ENCODE measurements around the gene COPS7A.

The COPS7A gene, protein sequence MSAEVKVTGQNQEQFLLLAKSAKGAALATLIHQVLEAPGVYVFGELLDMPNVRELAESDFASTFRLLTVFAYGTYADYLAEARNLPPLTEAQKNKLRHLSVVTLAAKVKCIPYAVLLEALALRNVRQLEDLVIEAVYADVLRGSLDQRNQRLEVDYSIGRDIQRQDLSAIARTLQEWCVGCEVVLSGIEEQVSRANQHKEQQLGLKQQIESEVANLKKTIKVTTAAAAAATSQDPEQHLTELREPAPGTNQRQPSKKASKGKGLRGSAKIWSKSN

DNA sequence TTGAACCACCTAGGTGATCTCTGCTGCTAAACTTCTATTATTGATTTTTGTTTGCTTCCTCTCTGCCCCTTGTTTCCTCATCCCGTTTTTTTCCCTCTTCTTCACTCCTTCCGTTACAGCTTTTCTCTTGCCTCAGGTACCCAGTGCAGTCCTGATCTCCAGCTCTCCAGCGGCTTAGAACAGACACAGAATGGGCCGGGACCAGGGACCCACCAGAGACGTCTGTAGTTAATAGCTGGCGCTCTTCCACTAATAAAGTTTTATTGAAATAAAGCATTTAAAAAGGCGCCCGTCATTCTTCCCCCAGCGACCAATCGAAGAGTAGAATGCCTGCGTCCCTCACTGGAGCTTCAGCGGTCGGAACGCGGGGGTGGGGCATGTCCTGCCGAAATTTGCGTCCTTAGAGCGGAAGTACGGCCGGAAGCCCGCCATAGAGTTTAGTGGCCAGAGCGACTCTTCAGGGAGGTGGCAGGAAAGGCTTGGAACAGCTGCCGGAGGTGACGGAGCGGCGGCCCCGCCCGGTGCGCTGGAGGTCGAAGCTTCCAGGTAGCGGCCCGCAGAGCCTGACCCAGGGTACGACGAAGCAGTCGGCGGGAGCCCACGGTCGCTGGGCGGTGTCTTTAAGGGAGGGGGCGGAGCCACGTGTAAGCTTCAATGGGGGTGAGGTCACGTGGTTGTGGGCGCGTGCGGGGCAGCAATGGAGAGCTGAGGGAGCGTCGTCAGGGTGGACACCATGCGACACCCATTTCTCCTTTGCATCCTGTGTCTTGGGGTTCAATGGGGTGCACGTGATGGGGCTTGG, at the start of gene COPS7A:
TSS of gene COPS7A (plus strand) at position 440 of the 802 bp plus-strand sequence. CDS start 611 bp downstream, outside the sequence.
- in situ Hi-C loops (cut with MboI; ENCODE audit: low sequenced_read_pairs): no loop called here

DNA sequence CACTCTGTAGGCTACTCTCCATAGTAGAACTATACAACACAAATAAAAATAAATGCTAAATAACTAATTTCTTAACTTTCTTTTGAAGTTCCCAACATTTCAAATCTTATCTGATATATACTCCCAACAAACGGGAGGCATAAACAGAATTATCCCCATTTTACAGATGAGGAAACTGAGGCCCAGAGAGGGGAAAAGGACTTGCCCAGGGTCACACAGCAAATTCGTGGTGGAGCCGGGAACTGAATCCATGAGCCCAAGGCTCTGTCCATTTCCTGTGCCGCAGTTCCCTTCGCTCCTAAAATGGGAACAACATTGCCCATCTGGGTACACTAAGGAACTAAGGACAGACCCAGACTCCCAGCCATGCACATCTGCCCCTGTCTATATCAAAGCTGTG, 46.9 kb upstream of the COPS7A start:
- in situ Hi-C loops (cut with MboI; ENCODE audit: low sequenced_read_pairs): no loop called here

DNA sequence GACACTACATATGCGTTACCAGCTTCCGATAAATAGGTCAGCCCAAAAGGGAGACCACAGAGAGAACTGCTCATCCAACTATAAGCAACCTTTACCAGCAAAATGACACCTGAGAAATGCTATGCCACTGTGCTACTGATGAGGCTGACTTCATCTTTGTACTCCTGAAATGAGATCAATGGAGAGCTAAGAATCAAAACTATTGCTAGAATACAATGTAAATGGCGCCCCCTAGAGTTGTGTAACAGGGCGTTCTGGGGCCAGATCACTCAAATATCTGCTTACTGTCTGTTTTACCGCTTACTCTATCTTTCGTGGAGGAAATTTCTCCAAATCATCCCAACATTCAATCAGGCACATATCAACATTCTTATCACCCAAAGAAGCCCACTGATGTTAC, 39.2 kb upstream of the COPS7A start:
- in situ Hi-C loops (cut with MboI; ENCODE audit: low sequenced_read_pairs): no loop called here

DNA sequence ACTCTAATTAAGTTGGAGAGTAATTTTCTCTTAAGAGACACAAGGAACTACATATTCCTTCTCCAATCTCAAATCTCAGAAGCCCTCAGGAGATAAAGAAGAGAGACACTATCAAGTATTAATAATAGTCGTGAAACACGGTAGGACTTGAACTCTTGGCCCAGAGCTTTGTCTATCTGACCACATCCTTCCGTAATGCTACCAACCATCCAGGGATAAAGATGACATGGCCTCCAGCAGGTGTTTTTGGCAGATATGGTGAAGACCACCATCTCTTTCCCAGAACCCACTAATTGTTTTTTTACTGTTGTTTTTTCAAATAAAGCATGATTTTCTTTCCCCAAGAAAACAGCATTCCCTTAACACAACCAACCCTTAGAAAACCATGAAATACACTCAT, 38.0 kb upstream of the COPS7A start:
- in situ Hi-C loops (cut with MboI; ENCODE audit: low sequenced_read_pairs): no loop called here

DNA sequence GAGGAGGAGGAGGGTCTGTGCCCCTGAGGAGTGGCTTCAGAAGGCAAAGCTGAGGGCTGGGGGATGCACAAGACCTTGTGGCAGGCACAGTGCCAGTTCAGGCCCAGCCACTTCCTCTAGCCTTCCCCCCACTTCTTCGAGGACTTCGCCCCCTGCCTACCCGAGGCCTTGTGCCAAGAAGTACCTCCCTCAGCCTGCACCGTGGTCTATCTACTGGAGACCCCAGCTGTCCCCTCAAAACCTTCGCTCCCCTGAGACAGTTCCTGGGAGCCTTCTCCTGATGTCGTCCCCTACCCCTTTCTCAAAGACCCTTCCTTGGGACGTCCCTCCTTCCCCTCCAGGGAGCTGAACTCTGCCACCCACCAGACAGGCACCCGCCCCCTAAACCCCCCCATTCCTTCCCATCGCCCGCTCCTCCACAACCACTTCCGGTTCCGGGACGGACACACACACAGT, 35.3 kb upstream of the COPS7A start:
- in situ Hi-C loops (cut with MboI; ENCODE audit: low sequenced_read_pairs): no loop called here

DNA sequence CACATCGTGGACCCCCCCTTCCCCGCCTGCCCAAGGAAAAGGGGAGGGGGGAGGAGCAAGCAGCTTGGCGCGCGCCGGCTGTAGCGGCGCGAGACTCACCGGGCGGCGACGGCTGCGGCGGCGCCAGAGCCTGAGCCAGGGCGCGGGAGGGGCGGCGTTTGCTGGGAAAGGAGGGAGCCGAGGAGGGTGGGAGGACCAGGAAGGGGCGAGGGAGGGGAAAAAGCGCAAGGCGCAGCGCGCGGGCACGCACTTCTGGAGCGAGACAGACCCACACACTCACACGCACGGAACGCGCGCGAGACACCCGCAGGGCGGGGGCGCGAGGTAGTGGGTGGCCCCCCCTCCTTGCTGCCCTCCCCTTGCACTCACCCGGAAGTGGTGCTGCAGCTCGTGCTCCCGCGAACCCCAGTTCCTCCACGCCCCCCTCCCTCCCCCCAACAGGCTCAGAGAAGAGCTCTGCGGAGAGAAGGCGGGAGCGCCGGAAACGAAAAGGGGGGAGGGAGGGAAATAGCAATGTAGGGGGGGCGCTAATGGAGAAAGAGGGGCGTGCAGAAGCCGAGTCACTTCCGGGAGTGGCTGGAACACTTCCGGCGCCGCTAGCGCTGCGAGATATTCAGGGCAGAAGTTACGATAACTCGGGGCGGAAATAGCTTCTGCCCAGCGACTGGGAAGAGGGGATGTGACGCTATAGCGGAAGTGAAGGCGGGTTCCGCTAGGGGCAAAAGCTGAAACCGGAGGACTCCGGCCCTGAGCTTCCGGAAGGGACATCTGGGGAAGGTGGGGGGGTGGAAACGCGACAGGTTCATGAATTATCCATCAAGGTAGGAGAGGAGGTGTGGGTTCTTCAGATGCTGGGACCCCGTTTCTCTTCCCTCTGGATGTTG, 34.6 kb upstream of the COPS7A start, which contains the start of gene ZNF384:
TSS of gene ZNF384 (minus strand) at position 377 of the 884 bp plus-strand sequence. CDS start 9,855 bp downstream, outside the sequence.
- in situ Hi-C loops (cut with MboI; ENCODE audit: low sequenced_read_pairs): no loop called here

DNA sequence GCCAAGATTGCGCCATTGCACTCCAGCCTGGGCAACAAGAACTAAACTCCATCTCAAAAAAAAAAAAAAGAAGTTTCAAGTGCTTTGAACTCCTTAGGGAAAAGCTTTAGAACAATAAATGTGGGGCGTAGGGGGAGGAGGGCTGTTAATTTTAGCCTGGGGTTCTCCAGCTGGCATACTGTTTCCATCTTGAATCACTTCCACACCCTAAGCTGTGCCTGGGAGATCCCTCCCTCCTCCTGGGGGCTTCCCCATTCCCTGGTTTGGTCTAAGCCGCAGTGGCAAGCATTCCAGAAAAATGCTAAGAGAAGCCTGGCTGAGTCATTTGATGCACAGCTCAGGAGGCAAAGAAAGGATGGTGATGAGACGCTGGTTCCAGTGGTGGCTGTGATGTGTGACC, 32.4 kb upstream of the COPS7A start:
- in situ Hi-C loops (cut with MboI; ENCODE audit: low sequenced_read_pairs): no loop called here

DNA sequence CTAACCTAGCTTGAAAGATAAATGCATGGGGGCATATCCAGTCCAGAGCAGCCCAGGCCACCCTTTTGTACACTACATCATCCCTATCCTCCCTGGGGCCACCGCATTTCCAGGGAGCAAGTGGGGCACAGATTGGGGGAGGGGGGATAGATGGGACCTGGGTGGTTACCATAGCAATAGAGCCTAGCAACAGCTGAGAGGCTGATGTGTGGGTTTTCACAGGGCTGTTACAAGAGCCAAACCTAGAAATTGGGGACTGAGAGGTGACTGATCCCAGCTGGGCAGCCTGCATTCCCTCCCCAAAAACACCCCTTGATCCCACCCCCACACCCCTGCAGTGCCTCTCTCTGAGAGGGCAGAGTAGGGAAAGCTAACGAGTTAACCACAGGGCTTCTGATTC, 31.0 kb upstream of the COPS7A start:
- in situ Hi-C loops (cut with MboI; ENCODE audit: low sequenced_read_pairs): no loop called here

DNA sequence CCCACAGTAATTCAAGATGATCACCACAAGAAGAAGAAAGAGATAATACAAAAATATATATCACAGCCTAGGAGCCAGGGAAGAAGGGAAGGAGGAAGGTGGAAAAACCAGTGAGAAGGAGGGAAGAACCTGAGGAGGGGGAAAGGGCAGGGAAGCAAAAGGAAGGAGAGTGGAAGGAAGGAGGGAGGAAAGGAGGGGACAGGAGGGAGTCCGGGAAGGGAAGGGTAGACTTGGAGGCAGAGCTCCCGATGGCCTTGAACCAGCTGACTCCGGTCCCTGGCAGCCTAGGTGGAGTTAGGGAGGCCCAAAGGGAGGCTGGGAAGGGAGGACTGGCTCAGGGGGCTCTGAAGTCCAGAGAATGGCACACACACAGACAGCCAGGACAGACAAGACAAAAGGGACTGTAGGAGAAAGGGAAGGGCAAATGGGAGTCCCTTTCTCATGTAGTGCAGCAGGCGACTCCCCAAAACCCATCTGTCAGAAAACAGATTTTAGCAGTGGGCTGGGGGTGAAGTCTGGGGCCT, 30.0 kb upstream of the COPS7A start:
- in situ Hi-C loops (cut with MboI; ENCODE audit: low sequenced_read_pairs): no loop called here

DNA sequence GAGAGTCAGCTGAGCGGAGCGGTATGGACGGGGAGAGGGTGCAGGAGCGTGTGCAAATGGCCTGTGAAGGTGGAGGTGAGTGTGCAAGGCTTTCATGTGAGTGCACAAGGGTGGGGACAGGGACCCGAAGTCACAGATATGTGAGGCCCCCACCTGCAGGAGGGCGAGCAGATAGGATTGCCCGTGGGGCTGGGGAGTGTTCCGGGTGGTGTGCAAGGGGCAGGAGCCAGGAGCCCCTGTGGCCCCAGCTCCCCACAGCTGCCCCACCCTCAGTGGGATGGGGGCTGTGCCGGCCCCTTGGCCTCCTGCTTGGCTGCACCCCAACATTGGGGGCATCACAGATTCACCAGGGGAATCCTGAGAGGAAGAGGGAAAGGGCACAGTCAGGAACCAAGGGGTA, 29.1 kb upstream of the COPS7A start:
- in situ Hi-C loops (cut with MboI; ENCODE audit: low sequenced_read_pairs): no loop called here

DNA sequence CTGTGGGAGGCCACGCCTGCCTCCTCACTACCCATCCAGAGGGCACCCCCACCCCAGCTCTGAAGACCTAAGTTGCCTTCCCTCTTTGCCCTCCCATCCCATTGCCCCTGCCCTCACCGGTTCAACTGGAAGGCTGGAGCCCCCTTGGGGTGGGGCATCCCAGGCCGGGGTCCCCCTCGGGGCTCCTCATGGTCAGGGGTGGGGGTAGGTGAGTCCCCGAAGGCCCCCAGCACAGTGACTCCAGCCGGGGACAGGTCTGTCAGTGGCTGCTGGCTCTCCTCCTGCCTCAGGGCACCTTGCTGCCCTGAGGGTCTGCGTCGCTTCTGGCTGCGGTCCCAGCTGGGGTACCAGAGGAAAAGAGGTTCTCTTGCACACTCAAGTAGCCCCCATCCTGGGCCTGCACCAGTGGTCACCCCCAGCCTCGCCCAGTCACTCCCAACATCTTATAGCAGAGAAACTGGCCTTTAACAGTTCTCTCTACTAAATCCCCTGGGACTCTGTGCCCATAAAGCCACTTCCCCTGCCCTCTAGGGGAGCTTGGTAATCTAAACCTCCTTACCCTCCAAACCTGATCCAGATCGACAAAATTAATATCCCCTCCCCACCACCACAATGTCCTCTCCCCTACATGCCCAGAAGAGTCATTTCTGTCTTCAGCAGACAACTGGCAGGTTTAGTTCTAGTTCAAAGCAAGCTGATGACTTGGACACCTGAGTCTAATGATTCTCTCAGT, 28.4 kb upstream of the COPS7A start:
- in situ Hi-C loops (cut with MboI; ENCODE audit: low sequenced_read_pairs): no loop called here

DNA sequence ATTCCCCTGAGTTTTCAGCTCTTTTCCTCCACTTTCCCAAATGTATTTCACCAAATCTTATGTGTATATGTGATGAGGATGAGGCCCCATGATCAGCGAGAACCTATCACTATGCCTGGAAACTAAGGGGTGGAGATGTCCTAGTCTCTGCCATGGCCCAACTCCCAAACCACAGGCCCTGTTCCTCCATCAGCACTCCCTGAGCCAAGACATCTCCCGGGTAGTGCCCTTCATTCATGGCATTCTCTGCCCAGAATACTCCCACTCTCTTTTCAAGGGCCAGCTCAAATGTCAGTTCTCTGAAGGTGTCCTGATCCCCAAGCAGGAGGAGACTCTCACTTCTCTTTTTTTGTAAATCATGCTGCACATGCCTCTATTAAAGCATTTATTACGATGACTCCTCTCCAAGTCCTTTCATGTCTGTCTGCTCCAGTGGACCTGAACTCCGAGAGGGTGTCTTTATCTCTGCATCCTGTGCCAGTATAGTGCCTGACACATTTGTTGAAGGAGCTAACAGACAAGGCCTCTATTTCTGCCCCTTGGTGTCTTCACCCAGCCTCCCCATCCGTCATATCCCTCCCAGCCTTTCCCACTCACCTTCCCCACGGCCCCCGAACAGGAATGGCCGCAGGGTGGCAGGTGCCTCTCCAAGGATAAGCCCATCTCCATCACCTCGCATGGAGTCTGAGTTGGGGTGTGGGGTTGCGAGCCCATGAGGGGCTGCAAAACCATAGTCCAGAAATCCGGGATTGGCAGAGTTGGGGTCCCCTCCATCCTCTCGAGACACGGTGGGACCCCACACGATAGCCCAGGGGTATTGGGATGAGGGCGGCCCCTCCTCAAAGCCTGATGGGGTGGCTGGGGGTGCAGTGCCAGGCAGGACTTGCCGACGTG, 26.9 kb upstream of the COPS7A start:
- in situ Hi-C loops (cut with MboI; ENCODE audit: low sequenced_read_pairs): no loop called here

DNA sequence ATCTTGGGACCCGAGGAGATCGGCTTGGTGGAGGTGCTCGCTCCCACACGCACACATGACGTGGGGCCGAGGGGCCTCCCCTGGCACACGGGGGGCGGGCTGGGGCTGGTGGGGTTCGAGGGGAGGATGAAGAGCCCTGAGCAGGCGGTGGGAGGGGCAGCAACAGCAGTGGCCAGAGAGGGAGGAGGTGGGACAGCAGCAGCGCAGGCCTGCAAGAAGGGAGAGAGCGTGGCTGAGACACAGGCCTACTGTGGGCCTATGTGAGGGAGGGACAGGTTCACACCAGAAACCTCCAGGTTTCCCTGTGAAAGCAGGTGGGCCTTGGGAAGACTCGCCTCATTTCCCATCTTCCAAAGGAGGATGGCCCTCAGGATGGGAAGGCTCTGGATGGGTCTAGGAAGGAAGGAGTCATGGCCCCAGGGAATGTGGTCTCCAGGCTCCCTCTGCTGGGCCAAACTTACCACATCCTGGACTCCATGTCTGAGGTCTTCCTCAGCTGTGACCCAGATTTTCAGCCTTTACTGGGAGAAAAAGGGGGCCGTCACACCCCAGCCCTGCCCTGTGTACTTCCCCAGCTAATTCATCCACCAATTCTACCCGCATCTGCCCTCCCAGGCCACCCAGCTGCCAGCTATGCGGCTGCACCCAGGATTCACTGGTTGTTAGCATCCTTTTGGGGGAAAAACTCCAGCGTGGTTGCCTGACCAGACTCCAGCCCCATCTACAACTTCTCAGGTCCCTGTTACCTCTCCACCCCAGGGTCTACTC, 26.1 kb upstream of the COPS7A start:
- in situ Hi-C loops (cut with MboI; ENCODE audit: low sequenced_read_pairs): no loop called here

DNA sequence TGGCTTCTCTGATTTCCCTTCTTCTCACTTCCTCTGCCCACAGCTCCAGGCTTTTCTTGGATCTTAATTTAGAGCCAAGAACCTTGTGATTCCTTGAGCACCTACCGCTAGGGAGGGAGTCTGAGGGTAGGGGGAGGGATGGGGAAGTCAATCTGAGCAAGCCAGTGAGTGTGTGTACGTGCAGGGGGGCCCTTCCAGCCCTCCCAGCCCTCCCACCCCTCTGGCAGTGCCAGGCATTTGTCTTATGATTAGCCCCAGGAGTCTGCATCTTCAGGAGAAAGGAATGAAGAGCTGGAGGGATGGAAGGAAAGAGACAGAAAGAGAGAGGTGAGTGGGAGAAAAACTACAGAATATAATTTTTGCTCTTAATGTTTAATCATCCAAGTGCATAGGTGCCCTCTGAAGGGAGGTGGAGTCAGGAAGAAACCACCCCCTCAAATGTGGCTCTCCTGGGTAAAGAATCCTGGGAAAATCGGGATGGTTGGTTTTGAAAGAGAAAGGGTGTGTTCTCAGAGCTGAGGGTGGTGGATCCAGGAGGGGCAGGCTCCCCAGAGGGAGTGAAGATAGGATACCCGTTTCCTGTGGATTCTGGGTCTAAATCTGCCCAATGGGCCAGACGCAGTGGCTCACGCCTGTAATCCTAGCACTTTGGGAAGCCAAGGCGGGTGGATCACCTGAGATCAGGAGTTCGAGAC, 25.3 kb upstream of the COPS7A start:
- in situ Hi-C loops (cut with MboI; ENCODE audit: low sequenced_read_pairs): no loop called here

DNA sequence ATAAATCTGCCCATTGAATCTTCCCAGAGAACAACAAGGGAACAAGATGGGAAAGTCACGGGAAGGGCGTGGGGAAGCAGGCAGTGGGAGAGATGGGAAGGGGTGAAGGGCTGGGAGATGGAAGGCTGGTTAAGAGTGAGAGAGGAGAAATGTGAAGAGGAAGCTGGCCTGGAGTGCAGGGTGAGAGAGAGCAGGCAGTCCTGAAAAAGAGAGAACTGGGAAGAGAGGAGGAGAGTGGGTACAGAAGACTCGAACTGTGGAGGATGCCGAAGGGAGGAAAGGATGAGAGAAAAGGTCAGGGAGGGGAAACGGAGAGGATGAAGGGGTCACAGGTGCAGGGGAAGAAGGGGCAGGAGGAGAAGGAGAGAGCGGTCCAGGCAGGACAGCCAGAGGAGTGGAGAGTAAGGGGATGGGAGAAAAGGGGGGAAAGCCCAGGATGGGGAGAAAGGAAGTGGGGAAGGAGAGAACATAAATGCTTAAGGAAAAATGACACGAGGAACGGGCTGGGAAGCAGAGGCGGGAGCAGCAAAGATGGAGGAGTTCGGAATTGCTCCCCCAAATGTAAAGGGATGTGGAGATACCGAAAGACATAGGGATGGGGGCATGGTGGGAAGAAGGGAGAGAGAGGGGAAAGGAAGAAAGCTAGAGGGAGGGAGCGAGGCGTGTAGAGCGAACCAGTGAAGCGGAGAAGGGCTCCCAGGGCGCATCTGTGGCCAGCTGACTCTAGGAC, 24.4 kb upstream of the COPS7A start:
- in situ Hi-C loops (cut with MboI; ENCODE audit: low sequenced_read_pairs): no loop called here

DNA sequence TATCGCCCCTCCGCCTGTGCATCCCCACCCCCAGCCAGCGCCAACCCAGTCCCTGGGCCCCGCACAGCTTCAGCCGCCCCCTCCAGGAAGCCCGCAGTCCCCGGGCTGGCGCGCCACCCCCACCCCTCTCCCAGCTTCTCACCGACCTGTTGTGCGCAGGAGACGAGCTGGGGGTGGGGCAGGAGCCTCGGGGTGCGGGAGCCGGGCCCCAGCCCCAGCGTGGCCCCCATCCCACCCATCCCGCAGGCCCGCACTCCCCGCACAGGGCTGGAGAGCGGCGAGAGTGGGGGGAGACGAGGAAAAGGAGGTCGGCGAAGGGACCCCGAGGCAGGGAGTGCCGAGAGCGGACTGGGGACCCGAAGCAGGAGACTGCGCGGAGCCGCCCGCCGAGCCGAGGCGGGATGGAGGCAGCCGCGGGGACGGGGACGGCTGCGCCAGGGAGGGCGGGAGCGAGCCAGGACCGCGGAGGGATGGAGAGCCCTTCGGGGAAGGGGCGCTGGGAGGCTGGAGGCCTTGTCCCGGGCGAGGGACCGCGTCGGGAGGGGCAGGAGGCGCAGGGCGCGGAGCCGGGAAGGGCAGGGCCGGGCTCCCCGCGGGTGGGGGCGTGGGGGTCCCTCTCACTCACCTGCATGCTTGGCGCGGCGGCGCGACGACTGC, 23.7 kb upstream of the COPS7A start:
- in situ Hi-C loops (cut with MboI; ENCODE audit: low sequenced_read_pairs): no loop called here

DNA sequence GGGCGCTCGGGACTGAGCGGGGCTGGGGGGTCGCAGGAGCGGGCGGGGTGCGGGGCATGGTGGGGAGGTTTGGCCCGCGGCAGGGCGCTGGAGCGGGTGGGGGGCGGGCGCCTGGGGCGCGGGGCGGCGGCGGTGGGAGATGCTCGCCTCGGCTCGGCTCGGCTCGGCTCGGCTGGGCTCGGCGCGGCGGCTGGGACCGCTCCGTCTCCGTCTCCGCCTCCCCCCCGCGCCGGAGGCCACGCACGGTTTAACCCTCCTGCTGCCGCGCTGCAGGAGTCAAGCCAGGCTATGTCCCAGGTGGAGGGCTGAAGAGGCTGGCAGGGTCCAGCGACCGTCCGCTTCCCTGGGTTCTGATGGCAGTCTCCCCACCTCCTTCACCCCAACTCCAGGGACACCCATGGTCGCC, 23.2 kb upstream of the COPS7A start, which contains the start of gene PIANP:
TSS of gene PIANP (minus strand) at position 170 of the 406 bp plus-strand sequence. CDS start 2,754 bp downstream, outside the sequence.
- in situ Hi-C loops (cut with MboI; ENCODE audit: low sequenced_read_pairs): no loop called here

Measured in hTERT RPE-1 (cell line).